RWPE2 (cell line): ENCODE measurements around the gene KCNJ18.

Source experiments
- ATAC-seq: fragments of 200-7000 bp; cut with Tn5 transposase; 3 replicates; pipeline ENCODE4 v1.9.1; 2021; ENCODE audit warnings: low read depth
- DNase-seq: peaks from one replicate; pipeline ENCODE4 v3.0.0-alpha.2; 2020; ENCODE audit warnings: low spot score
- H3K27ac ChIP-seq: fragments of 450-650 bp; 2 replicates; pipeline ENCODE4 v1.5.1; 2017; ENCODE audit warnings: mild to moderate bottlenecking; ENCODE audit not compliant: poor library complexity, severe bottlenecking
- H3K27me3 ChIP-seq: fragments of 250-450 bp; sonication (Bioruptor Pico); 2 replicates; pipeline ENCODE4 v1.5.1; 2021; ENCODE audit warnings: mild to moderate bottlenecking, moderate library complexity; ENCODE audit not compliant: insufficient read depth, poor library complexity, severe bottlenecking
- H3K36me3 ChIP-seq: fragments of 250-450 bp; sonication (Bioruptor Pico); 2 replicates; pipeline ENCODE4 v1.5.1; 2020; ENCODE audit warnings: low read depth, mild to moderate bottlenecking, moderate library complexity
- H3K4me1 ChIP-seq: fragments of 250-450 bp; sonication (Bioruptor Pico); 2 replicates; pipeline ENCODE4 v1.5.1; 2021; ENCODE audit warnings: mild to moderate bottlenecking, moderate library complexity; ENCODE audit not compliant: insufficient read depth, poor library complexity, severe bottlenecking
- H3K4me3 ChIP-seq: fragments of 250-450 bp; sonication (Bioruptor Pico); 2 replicates; pipeline ENCODE4 v1.5.1; 2021; ENCODE audit warnings: mild to moderate bottlenecking, moderate library complexity; ENCODE audit not compliant: severe bottlenecking
- H3K9me3 ChIP-seq: fragments of 250-450 bp; sonication (Bioruptor Pico); 2 replicates; pipeline ENCODE4 v1.5.1; 2021; ENCODE audit warnings: mild to moderate bottlenecking, moderate library complexity; ENCODE audit not compliant: severe bottlenecking
- CTCF ChIP-seq: fragments of 450-650 bp; IDR thresholded peaks from one replicate; pipeline ENCODE4 v1.5.1; 2017; ENCODE audit warnings: mild to moderate bottlenecking, moderate library complexity; ENCODE audit not compliant: poor library complexity, severe bottlenecking

The KCNJ18 gene

GRCh38 chr17:21677126-21677910 is 15.0 kb upstream of the KCNJ18 start:
- Histone ChIP-seq H3K27ac (no peak overlapping the region), H3K4me1 (no peaks in the 10 kb centered on the region), H3K9me3 (no peaks in the 10 kb centered on the region), H3K27me3 (no peaks in the 10 kb centered on the region), H3K4me3 (no peak overlapping the region), H3K36me3 (no peaks in the 10 kb centered on the region)
- no peak for TF ChIP-seq CTCF
- ATAC-seq (no peak), DNase-seq (peak; percentile 18)

DNA sequence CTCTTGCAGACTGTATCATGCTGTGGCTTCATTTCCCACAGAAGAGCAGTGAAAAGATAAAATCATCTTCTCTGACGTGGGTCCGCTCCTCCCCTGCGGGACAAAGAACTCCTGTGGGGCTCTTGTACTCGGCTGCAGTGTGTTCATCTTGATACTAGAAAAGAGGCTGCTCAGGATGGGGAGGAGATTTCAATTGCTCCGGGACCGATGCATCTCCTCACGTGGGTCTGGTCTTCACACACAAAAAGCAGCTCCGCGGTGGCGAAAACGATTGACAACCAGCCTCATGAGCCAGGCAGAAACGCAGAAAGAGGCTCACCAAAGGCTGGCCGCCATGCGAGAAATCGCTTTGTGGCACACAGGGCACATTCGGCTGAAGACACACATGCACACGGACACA is 14.4 kb upstream of the KCNJ18 start:
- no peaks in the 10 kb centered on the region for H3K36me3 ChIP-seq
- DNase-seq = no peak
- no peaks in the 10 kb centered on the region for H3K27me3 ChIP-seq
- H3K9me3 ChIP-seq = no peaks in the 10 kb centered on the region
- H3K4me1 ChIP-seq = no peaks in the 10 kb centered on the region
- no peak overlapping the region for H3K27ac ChIP-seq
- no peak for ATAC-seq
- no peak for TF ChIP-seq CTCF
- no peak overlapping the region for H3K4me3 ChIP-seq

DNA sequence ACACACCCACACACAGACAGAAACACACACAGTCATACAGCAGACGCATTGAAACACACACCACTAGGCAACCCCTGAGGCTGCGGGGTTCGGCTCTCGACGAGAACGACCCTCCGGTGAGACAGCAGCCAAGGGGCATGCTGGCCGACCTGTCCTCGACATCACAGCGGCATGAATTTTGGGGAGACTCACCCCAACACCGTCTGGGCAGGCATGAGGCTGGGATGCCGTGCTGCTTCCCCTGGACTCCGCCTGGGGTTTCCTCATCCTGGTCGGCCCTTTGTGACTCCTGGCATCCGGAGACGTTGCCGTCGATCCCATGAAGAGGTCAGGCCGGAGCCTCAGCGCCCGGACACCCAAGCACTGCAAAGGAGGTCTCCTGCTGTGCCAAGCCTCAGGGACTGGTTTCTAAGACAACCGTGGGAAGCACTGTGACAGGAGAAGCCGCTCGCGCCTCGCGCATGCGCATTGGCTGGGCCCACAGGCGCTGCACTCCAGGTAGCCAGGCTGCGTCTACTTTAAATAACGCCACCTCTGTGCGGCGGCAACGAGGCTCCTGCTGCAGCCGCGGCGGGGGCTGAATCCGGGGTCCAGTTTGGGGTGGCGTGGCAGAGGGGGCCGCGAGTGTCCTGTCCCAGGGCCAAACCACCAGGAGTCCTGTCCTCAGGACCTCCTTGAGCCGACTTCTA is 13.8 kb upstream of the KCNJ18 start:
- no peak overlapping the region for H3K27ac ChIP-seq
- no peak for TF ChIP-seq CTCF
- no peaks in the 10 kb centered on the region for H3K36me3 ChIP-seq
- no peak for ATAC-seq
- no peak for DNase-seq
- no peaks in the 10 kb centered on the region for H3K4me1 ChIP-seq
- H3K4me3 ChIP-seq = no peak overlapping the region
- H3K27me3 ChIP-seq = no peaks in the 10 kb centered on the region
- no peaks in the 10 kb centered on the region for H3K9me3 ChIP-seq

GRCh38 chr17:21679256-21680146 is 12.8 kb upstream of the KCNJ18 start:
- peak; percentile 53 for DNase-seq
- H3K27me3 ChIP-seq = no peaks in the 10 kb centered on the region
- no peak overlapping the region for H3K4me3 ChIP-seq
- no peaks in the 10 kb centered on the region for H3K4me1 ChIP-seq
- H3K27ac ChIP-seq = no peak overlapping the region
- no peak for TF ChIP-seq CTCF
- no peak for ATAC-seq
- H3K9me3 ChIP-seq = no peaks in the 10 kb centered on the region
- H3K36me3 ChIP-seq = no peaks in the 10 kb centered on the region
